DND-41 (cell line): ENCODE measurements around the gene PARP6.

Source experiments
- CTCF ChIP-seq: IDR thresholded peaks from 2 replicates; pipeline ENCODE4 v1.5.1; 2012; ENCODE audit warnings: borderline replicate concordance, low read length, moderate library complexity, mild to moderate bottlenecking; ENCODE audit not compliant: poor library complexity, severe bottlenecking; ENCODE audit errors: extremely low read depth
- EZH2 ChIP-seq: IDR thresholded peaks from 3 replicates; pipeline ENCODE4 v1.6.1; 2012; ENCODE audit warnings: borderline replicate concordance, low read depth, mild to moderate bottlenecking, moderate library complexity, low read length, inconsistent platforms; ENCODE audit not compliant: severe bottlenecking

DNA sequence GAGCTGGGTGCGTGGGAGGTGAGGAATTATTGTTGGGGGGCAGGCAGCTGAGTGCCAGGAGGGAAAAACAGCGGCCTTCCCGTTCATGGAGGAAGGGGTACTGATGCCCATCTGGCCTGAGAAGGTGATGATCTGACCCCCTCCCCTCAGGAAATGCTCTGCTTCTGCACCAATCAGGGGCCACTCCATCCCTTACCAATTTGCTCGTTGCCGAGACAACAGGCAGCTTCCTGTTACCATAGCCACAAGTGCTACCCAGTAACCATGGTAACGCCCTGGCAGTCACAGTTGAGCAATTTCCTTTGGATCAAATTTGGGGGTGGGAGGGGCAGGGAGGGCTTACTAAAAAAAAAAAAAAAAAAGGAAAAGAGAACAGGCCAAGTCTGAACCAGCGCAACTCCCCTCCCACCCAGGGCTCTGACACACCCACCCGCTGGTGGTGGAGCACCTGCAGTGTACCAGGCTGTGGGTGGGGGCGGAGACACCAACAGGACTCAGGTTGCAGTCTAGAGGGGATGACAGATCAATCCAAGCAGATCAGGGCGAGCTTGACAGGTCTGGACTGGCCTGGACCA, 33.9 kb upstream of the PARP6 start:
- TF ChIP-seq CTCF (no peak), EZH2 (no peak)
